ENCODE data around the gene DIP2C. TPM values are rescaled to one million over a fixed set of nuclear protein-coding genes. Genes with fewer than 3 reads are reported as not detected.
A peak's percentile ranks its signal among the peaks of the same experiment; 100 is the strongest.

DIP2C gene
- total RNA-seq, 1 experiment from 2014 or later, result 5.0 TPM

DNA sequence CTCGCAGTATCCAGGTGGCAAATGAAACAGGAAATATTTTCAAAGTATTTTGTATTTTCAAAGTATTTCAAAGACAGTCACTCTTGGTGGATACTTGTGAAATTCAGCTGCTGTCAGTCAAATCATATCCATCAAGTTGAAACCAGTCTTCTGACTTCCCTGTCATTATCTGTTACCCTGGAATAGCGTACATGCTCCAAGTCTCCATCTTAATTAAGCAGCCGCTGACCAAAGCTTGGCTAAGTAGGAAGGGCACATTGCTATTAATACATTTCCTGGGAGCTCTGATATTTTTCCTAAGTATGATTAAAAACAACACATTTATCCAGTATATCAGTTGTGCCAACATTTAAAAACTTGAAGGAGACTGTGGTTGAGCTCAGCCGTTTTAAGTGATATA is 442.0 kb downstream of the DIP2C start:
- peaks cover 8% of the 10 kb centered on the region for H3K36me3 ChIP-seq

DNA sequence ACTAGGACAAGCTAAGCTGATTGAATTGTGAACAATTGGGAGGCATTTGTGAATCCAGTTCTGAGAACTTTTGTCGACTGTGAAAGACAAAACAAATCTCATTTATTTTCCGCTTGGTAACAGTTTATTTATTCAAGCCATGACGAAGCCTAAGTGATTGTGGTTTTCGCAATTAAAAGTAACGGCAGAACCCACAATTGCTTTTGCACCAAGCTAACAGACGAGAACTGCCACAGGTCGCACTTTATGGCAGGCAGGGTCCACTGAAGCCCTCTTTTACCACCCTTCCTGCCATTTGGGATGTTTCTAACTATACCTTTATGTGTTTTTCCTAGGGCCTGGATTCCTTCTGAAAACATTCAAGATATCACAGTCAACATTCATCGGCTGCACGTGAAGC is 443.0 kb downstream of the DIP2C start:
- Histone ChIP-seq H3K4me1 (no peaks in the 10 kb centered on the region), H3K9me3 (replicated peaks) (no peaks in the 10 kb centered on the region), H3K4me3 (no peak overlapping the region), H3K27ac (no peak overlapping the region), H3K36me3 (peaks cover 8% of the 10 kb centered on the region), H3K27me3 (no peaks in the 10 kb centered on the region)
- DNase-seq, result no peak

More for the DNA sequence above, 442.0 kb downstream of the DIP2C start:
- H3K27ac ChIP-seq, result no peak overlapping the region
- H3K4me3 ChIP-seq, result no peak overlapping the region
- no peak for DNase-seq
- no peaks in the 10 kb centered on the region for H3K4me1 ChIP-seq
- no peaks in the 10 kb centered on the region for H3K9me3 ChIP-seq (replicated peaks)
- H3K27me3 ChIP-seq, result no peaks in the 10 kb centered on the region

DNA sequence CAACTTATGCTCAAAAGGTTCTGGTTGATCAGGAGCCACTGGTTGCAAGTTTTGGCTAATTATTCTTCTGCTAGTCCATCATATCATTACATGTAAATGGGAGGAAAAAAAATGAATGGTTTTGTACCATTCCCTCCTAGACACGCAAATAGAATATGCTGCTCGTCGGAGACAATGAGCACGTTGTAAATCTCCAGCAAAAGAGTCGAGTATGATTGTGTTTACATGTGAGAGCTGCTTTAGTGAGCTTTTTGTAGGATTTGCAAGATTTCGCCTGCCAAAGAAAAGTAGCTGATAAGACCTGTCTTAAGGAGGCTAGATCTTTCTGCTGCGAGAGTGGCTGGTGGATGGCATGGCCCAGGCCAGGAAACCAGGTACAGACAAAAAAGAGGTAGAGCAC is 445.2 kb downstream of the DIP2C start:
- no peaks in the 10 kb centered on the region for H3K9me3 ChIP-seq (replicated peaks)
- H3K27me3 ChIP-seq, result no peaks in the 10 kb centered on the region
- H3K36me3 ChIP-seq, result peaks cover 6% of the 10 kb centered on the region
- no peak overlapping the region for H3K4me3 ChIP-seq
- no peak for DNase-seq
- H3K4me1 ChIP-seq, result no peaks in the 10 kb centered on the region
- H3K27ac ChIP-seq, result no peak overlapping the region

DNA sequence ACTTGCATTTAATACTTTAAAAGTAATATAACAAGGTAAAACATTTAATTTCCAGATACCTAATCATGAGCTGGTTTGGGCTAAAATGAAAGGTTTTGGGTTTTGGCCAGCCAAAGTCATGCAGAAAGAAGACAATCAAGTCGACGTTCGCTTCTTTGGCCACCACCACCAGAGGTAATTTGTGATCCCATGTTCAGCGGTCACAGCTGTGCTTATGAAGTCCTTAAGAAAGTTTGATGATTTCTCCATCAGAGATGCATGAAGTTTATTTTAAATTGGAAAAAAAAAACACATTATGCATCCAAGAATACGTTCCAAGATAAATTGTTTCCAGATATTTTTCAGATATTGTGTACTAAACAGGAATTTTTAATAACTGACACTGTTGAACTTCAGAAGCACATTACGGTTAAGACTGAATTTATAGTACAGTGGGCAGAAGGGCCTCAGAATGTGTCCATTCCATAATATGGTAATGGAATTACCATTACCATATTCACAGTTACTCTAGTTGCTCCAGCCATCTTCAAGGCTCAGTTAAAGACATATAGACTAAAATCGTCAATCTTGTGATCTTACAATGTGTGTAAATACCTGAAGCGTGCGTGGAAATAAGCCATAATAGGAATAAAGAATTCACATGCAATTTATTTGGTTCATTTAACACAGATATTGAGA is 447.4 kb downstream of the DIP2C start:
- no peaks in the 10 kb centered on the region for H3K4me1 ChIP-seq
- no peaks in the 10 kb centered on the region for H3K9me3 ChIP-seq (replicated peaks)
- H3K4me3 ChIP-seq, result no peak overlapping the region
- no peaks in the 10 kb centered on the region; the same call in 1 of the 2 replicates for H3K36me3 ChIP-seq
- no peak overlapping the region for H3K27ac ChIP-seq
- no peaks in the 10 kb centered on the region for H3K27me3 ChIP-seq
- no peak for DNase-seq

DNA sequence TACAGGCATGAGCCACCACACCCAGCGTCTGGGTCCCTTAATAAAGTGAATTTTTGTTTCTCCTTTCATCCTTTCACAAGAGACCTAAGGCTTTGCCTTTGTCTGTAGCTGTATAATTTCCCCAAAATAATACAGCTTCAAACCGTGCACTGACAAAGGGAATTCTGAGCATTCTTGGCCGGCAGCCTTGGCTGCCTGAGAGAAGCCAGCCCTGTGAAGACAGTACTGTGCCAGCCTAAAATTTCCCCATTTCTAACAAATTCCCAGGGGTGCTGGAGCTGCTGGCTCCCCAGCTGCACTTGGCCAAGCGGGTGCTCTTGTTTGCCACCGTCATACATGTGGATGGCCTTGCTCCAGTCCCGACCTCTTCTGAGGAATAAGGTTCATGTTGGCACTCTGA is 448.0 kb downstream of the DIP2C start:
- no peaks in the 10 kb centered on the region for H3K9me3 ChIP-seq (replicated peaks)
- no peaks in the 10 kb centered on the region for H3K4me1 ChIP-seq
- H3K27ac ChIP-seq, result no peak overlapping the region
- no peak overlapping the region for H3K4me3 ChIP-seq
- no peaks in the 10 kb centered on the region for H3K27me3 ChIP-seq
- H3K36me3 ChIP-seq, result no peaks in the 10 kb centered on the region; the same call in 1 of the 2 replicates
- DNase-seq, result no peak

DNA sequence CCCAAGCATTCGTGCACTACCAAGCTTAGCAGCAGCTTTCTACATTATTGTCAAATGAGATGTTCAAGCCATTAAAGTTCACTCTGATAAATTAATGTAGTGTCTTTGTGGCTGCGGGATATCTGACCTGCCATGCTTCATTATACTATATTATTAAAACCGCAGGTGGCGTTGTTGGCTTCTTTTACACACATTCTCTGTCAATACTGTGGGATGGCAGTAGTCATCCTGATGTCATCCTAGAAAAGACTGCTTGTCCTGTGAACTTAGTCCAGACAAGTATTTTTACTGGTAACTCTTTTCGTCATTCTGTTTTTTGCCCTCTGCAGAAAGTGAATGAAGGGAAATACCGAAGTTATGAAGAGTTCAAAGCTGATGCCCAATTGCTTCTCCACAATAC is 450.4 kb downstream of the DIP2C start:
- Histone ChIP-seq H3K27me3 (no peaks in the 10 kb centered on the region), H3K36me3 (no peaks in the 10 kb centered on the region; the same call in 1 of the 2 replicates), H3K4me3 (no peak overlapping the region), H3K27ac (no peak overlapping the region), H3K4me1 (no peaks in the 10 kb centered on the region), H3K9me3 (replicated peaks) (no peaks in the 10 kb centered on the region)
- peak in 1 of 2 experiments; percentile 5 for DNase-seq

DNA sequence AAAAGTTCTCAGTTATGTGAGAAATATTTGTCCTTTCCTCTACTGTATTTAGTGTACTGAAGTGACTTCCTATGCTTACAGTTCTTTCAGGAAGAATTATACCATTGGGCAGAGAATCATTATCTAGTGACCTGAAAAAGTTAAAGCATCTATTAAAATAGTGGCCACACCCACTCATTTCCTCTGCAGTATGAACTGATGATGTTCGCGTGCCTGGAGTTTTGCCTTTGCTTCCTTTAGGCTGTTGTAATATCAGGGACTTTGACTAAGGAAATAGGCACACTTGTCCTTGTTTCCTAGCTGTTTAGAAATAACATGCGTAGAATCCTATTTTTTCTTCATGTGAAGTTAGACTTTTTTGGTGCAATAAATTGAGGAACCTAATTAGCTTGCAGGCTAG is 453.6 kb downstream of the DIP2C start:
- Histone ChIP-seq H3K4me3 (no peak overlapping the region), H3K27ac (no peak overlapping the region), H3K4me1 (no peaks in the 10 kb centered on the region), H3K9me3 (replicated peaks) (no peaks in the 10 kb centered on the region), H3K27me3 (no peaks in the 10 kb centered on the region), H3K36me3 (no peaks in the 10 kb centered on the region; the same call in 1 of the 2 replicates)
- no peak for DNase-seq

DNA sequence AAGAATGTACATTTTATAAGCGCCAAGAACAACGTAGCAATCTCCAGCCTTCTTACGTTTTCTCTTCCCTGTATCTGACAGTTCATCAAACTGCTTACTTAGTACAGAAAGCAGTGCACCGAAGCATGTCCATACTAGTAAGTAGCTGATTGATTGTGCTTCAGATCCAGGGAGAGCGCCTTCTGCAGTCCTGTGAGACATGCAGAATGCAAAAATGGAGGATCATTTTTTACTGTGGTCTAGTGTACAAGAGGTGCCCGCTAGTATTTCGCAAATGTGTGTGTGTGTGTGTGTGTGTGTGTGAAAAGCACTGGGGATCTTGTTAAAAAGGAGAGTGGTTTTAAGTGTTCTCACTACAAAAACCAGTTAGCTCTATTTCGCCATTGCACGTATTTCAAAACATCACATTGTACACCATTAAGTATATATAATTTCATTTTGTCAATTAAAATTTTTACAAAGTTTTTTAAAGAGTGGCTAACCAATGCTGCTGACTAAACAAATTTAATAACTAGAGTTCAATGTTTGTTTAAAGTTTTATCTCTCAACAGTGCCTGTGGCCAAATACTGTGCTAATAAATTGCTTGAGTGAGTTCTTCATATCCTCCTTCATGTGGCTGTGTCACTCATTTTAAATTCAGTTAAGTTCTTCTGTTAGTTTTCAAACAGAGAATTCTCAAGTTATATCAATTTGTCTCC is 454.6 kb downstream of the DIP2C start:
- H3K4me3 ChIP-seq, result no peak overlapping the region
- H3K27ac ChIP-seq, result no peak overlapping the region
- no peak for DNase-seq
- H3K27me3 ChIP-seq, result no peaks in the 10 kb centered on the region
- H3K9me3 ChIP-seq (replicated peaks), result no peaks in the 10 kb centered on the region
- no peaks in the 10 kb centered on the region for H3K4me1 ChIP-seq
- H3K36me3 ChIP-seq, result no peaks in the 10 kb centered on the region; the same call in 1 of the 2 replicates

DNA sequence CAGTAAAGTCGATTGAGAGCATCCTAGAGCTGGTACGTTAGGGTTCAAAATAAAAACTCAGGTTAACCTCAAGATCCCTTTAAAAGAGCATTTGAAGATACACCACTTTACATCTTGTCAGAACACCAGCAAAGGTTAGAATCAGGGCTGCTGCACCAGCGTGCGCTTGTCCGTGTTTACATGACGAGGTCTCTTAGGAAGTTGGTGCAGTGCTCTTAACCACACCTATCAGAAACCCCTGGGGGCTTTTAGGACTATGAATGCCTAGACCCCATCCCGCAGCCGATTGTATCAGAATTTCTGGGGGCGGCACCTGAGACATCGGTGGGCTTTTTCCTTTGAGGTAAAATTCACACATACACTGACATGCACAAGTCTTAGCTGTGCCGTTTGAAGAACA is 456.6 kb downstream of the DIP2C start:
- Histone ChIP-seq H3K4me3 (no peak overlapping the region), H3K27me3 (no peaks in the 10 kb centered on the region), H3K4me1 (no peaks in the 10 kb centered on the region)

DNA sequence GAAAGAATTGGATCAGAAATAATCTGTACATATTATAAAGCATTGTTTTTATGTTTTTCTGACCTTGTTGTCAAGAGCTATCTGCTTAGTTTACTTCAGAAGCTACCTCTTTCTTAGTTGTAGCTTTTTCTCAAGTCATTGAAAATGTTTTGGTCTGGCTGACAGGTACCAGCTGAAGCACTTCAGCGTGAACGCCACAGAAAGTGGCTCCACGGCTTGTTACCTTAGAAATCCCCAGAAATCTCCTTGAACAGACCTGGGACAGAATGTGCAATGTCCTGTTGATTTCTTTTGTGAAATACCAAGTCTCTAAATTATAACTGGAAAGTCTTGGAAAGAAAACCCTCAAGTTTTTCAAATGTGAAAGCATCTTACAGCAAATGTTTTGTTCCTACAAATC is 457.4 kb downstream of the DIP2C start:
- no peaks in the 10 kb centered on the region for H3K36me3 ChIP-seq
- H3K27me3 ChIP-seq, result no peaks in the 10 kb centered on the region
- no peaks in the 10 kb centered on the region for H3K9me3 ChIP-seq (replicated peaks)
- DNase-seq, result no peak
- no peak overlapping the region for H3K27ac ChIP-seq
- no peaks in the 10 kb centered on the region for H3K4me1 ChIP-seq
- no peak overlapping the region for H3K4me3 ChIP-seq

More for the DNA sequence above, 456.6 kb downstream of the DIP2C start:
- Histone ChIP-seq H3K27ac (no peak overlapping the region), H3K9me3 (replicated peaks) (no peaks in the 10 kb centered on the region), H3K36me3 (no peaks in the 10 kb centered on the region)
- no peak for DNase-seq

DNA sequence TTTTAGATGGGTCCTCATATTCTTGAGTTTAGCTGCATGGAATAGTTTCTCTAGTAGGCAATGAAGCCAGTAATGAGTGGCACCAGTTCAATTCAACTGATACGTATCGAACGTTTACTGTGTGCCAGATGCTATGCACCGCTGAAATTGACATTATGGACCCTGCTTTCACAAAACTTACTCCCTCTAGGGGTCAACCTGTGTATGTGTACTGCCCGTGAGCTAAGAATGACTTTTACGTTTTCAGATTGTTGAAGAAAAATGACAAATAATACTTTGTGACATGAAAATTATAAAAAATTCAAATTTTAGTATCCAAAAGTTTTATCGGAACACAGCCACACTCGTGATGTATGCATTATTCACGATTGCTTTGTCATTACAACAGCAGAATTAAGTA is 458.7 kb downstream of the DIP2C start:
- Histone ChIP-seq H3K27me3 (no peaks in the 10 kb centered on the region), H3K4me3 (no peak overlapping the region), H3K36me3 (no peaks in the 10 kb centered on the region), H3K9me3 (replicated peaks) (no peaks in the 10 kb centered on the region), H3K27ac (no peak overlapping the region), H3K4me1 (no peaks in the 10 kb centered on the region)
- peak in 1 of 2 experiments; percentile 16 for DNase-seq

DNA sequence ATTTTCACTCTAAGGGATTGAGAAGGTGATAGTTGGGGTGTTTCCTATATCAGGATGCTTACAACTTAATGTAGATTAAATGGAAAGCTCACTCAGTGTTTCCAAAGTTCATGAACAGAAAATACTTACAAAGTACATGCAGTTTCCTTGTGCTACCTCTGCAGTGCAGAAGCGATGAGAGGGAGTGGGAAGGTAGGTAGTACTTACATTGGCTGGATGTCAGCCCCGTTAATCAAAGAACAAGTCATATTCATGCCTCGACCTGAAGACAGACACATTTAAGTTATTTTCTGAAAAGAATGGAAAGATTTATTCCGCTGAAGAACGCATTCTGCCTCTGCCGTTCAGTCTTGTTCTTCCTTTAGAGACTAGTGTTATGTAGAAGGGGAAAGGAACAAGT is 461.1 kb downstream of the DIP2C start:
- DNase-seq, result no peak
- Histone ChIP-seq H3K4me3 (no peak overlapping the region), H3K36me3 (no peaks in the 10 kb centered on the region), H3K27ac (no peak overlapping the region), H3K27me3 (no peaks in the 10 kb centered on the region), H3K4me1 (no peaks in the 10 kb centered on the region), H3K9me3 (replicated peaks) (no peaks in the 10 kb centered on the region)

DNA sequence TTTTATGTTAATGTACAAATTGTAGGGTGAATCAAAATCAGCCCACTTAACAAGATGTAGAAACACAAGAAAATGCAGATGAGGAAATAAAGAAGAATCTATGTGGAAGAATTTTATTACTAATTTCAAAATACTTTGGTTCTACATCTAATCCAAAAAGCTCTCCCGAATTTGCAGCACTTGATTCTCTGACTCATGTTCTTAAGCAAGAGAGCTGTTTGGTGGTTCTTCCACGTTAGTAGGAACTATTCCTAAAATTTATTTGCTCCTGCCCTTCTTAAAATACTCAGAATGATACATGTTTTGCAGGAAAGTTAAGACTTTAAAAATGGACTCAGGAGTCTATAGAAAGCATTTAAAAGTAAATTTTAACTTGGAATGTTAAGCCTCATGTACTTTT is 462.5 kb downstream of the DIP2C start:
- Histone ChIP-seq H3K4me3 (no peak overlapping the region), H3K36me3 (no peaks in the 10 kb centered on the region), H3K27ac (no peak overlapping the region), H3K4me1 (no peaks in the 10 kb centered on the region), H3K9me3 (replicated peaks) (no peaks in the 10 kb centered on the region), H3K27me3 (no peaks in the 10 kb centered on the region)
- DNase-seq, result no peak

DNA sequence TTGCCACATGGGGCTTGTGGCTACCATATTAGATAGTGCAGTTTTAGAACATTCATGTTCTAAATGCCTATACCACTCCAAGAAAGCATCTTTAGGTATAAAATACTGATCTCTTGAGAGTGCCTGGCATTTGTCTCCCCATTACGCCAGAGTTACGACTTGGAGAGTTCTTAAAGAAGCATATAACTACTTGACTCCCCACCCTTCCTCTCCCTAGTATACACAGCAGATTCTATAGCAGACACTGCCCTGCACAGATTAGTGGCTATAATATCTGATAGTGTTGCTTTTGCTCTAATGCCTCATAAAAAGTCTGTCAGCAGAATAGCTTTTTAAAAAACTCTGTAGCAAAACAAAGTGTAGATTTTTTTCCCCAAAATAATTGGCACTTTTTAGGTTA is 463.4 kb downstream of the DIP2C start:
- H3K9me3 ChIP-seq (replicated peaks), result no peaks in the 10 kb centered on the region
- H3K36me3 ChIP-seq, result no peaks in the 10 kb centered on the region
- no peak for DNase-seq
- no peak overlapping the region for H3K27ac ChIP-seq
- no peaks in the 10 kb centered on the region for H3K27me3 ChIP-seq
- H3K4me1 ChIP-seq, result no peaks in the 10 kb centered on the region
- no peak overlapping the region for H3K4me3 ChIP-seq

DNA sequence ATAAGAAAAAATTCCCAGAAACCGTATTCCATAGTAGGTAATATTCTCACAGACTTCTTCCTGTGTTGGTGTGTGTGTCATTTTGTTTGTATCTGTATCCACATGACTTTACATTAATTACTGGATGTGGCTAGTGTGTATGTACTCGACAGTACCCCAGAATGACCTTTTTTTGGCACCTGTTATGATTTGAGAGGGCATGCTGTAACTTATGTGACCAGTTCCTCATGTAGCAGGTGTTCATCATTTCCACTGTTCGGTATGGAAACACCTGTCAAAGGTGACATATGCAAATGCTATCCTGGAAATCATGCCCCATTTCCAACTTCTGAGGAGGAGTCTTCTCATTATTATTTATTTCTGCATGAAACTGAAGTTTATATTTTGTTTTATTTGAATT is 464.9 kb downstream of the DIP2C start:
- no peaks in the 10 kb centered on the region for H3K9me3 ChIP-seq (replicated peaks)
- H3K4me3 ChIP-seq, result no peak overlapping the region
- H3K36me3 ChIP-seq, result no peaks in the 10 kb centered on the region
- no peaks in the 10 kb centered on the region for H3K4me1 ChIP-seq
- no peaks in the 10 kb centered on the region for H3K27me3 ChIP-seq
- DNase-seq, result no peak
- H3K27ac ChIP-seq, result no peak overlapping the region

Measured in SJCRH30 (cell line).